ENCODE results near the gene DCXR.

DNA sequence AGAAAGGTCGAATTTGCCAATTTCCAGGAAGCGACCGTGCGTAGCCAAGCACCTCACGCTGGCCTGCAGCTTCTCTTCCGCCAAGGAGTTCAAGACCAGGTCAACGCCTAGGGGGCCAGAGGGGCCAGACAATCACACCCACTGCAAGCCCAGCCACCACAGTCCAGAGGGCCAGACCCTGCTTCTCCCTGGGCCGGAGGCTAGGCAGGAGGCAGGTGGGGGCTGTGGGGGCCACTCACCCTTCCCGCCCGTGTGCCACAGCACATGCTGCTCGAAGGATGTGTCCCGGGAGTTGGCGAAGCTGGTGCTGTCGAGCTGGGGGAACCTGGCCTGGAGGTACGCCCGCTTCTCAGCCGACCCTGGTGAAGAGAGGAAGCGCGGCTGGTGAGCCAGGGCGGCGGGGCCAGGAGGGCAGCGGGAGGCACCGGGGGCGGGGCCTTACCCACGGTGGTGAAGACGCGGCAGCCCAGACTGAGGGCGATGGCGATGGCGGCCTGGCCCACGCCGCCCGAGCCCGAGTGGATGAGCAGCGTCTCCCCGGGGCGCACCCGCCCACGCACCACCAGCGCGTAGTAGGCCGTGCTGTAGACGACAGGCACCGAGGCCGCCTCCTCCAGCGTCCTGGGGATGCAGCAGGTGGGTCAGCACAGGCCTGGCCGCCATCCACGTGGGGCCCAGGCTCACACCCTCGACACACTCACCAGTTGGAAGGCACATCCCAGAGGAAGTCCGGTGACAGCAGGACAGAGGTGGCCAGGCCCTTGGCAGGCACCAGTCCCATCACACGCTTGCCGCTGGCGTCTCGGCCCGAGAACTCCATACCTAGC lies 46.2 kb upstream of the DCXR start:
- TF ChIP-seq POLR2AphosphoS5 (IDR thresholded peaks at IDR 0.05; ENCODE audit: borderline replicate concordance, low read depth, low read length) (no peak), EZH2 (IDR thresholded peaks at IDR 0.05) (no peak), FOXP2 (optimal IDR thresholded peaks at IDR 0.05; ENCODE audit: control extremely low read depth, extremely low read length, insufficient read depth) (no peak)

All from SK-N-MC (cell line).